GM11168 (cell line): Measurements from ENCODE around the gene IGFALS.

Experiments used
- in situ Hi-C: fragments of 300-500 bp; cut with MboI; formaldehyde crosslinking; loops from one replicate; pipeline ENCODE4 v1.12.0; 2022; ENCODE audit warnings: low sequenced_read_pairs; ENCODE audit not compliant: unreplicated experiment

The IGFALS gene

GRCh38 chr16:1749152-1750117, 44.1 kb downstream of the IGFALS start:
- in situ Hi-C loops: no loop called here

- in situ Hi-C loops: no loop called here
Measured at GRCh38 chr16:1747934-1748333, 45.6 kb downstream of the IGFALS start.

GRCh38 chr16:1746693-1747195, 46.8 kb downstream of the IGFALS start:
- in situ Hi-C loops: no loop called here

GRCh38 chr16:1745900-1746692, 47.4 kb downstream of the IGFALS start:
- in situ Hi-C loops: no loop called here

GRCh38 chr16:1745181-1745899, 48.2 kb downstream of the IGFALS start:
- in situ Hi-C loops: no loop called here

- in situ Hi-C loops: no loop called here
Measured at GRCh38 chr16:1744338-1744840, 49.1 kb downstream of the IGFALS start.

- in situ Hi-C loops: no loop called here
Measured at GRCh38 chr16:1743376-1744337, 49.8 kb downstream of the IGFALS start.

GRCh38 chr16:1741553-1742165, 51.8 kb downstream of the IGFALS start:
- in situ Hi-C loops: no loop called here

GRCh38 chr16:1740781-1741490, 52.6 kb downstream of the IGFALS start:
- in situ Hi-C loops: no loop called here
